ENCODE data around the gene NTNG2.

The NTNG2 gene

GRCh38 chr9:132172185-132172584 is 10.3 kb downstream of the NTNG2 start:
- no peak for DNase-seq (ENCODE audit: low spot score)

GRCh38 chr9:132175431-132175830 is 13.6 kb downstream of the NTNG2 start:
- DNase-seq (ENCODE audit: low spot score), result no peak

GRCh38 chr9:132176338-132176737 is 14.5 kb downstream of the NTNG2 start:
- no peak for DNase-seq (ENCODE audit: low spot score)

GRCh38 chr9:132181796-132182313 is 20.0 kb downstream of the NTNG2 start:
- DNase-seq (ENCODE audit: low spot score), result no peak

- no peak for DNase-seq (ENCODE audit: low spot score)
These were observed 20.6 kb downstream of the NTNG2 start for GRCh38 chr9:132182314-132183091.

- DNase-seq (ENCODE audit: low spot score), result no peak
These were observed 21.3 kb downstream of the NTNG2 start for GRCh38 chr9:132183134-132183533.

- DNase-seq (ENCODE audit: low spot score), result no peak
These were observed 21.9 kb downstream of the NTNG2 start for GRCh38 chr9:132183715-132184114.

GRCh38 chr9:132184124-132184523 is 22.3 kb downstream of the NTNG2 start:
- no peak for DNase-seq (ENCODE audit: low spot score)

- no peak for DNase-seq (ENCODE audit: low spot score)
These were observed 23.5 kb downstream of the NTNG2 start for GRCh38 chr9:132185073-132186009.

GRCh38 chr9:132187121-132187620 is 25.3 kb downstream of the NTNG2 start:
- DNase-seq (ENCODE audit: low spot score), result no peak

- no peak for DNase-seq (ENCODE audit: low spot score)
These were observed 29.1 kb downstream of the NTNG2 start for GRCh38 chr9:132190966-132191365.

- DNase-seq (ENCODE audit: low spot score), result no peak
These were observed 30.9 kb downstream of the NTNG2 start for GRCh38 chr9:132192728-132193127.

GRCh38 chr9:132193227-132194124 is 31.6 kb downstream of the NTNG2 start:
- DNase-seq (ENCODE audit: low spot score), result no peak

- no peak for DNase-seq (ENCODE audit: low spot score)
These were observed 32.6 kb downstream of the NTNG2 start for GRCh38 chr9:132194508-132194907.

- no peak for DNase-seq (ENCODE audit: low spot score)
These were observed 35.5 kb downstream of the NTNG2 start for GRCh38 chr9:132197315-132197714.

GRCh38 chr9:132197856-132198550 is 36.1 kb downstream of the NTNG2 start:
- no peak for DNase-seq (ENCODE audit: low spot score)

- DNase-seq (ENCODE audit: low spot score), result no peak
These were observed 37.2 kb downstream of the NTNG2 start for GRCh38 chr9:132199056-132199455.

- DNase-seq (ENCODE audit: low spot score), result no peak
These were observed 38.8 kb downstream of the NTNG2 start for GRCh38 chr9:132200706-132201105.

GRCh38 chr9:132201139-132201538 is 39.3 kb downstream of the NTNG2 start:
- no peak for DNase-seq (ENCODE audit: low spot score)

- no peak for DNase-seq (ENCODE audit: low spot score)
These were observed 40.2 kb downstream of the NTNG2 start for GRCh38 chr9:132201780-132202703.

Data from HuH-7.5 (cell line).